Activated CD4-positive, alpha-beta T cell treated with anti-CD3 and anti-CD28 coated beads, Interleukin-2, Interleukin-4, amounts not matched to agents 100 ng/mL and 50 ng/mL, durations not matched to agents 16 hours and 8 hours (primary cell): ENCODE data around the gene ACTL10.
"Not testable (repeated sequence)": the region's sequence is repeated elsewhere in the genome, so short reads cannot be mapped to it uniquely, and the experiment has no call there.

Experiments
- DNase-seq: peaks from one replicate; pipeline ENCODE4 v3.0.0-alpha.2; 2020; ENCODE audit warnings: low spot score

ACTL10 gene

GRCh38 chr20:33697129-33697528 is 30.4 kb downstream of the ACTL10 start:
- no peak for DNase-seq

DNA sequence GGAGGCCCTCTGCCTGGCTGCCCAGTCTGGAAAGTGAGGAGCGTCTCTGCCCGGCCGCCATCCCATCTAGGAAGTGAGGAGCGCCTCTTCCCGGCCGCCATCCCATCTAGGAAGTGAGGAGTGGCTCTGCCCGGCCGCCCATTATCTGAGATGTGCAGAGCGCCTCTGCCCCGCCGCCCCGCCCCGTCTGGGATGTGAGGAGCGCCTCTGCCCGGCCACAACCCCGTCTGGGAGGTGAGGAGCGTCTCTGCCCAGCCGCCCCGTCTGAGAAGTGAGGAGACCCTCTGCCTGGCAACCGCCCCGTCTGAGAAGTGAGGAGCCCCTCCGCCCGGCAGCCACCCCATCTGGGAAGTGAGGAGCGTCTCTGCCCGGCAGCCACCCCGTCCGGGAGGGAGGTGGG is 32.2 kb downstream of the ACTL10 start:
- not testable (repeated sequence) for DNase-seq

- not testable (repeated sequence) for DNase-seq
These were observed 34.1 kb downstream of the ACTL10 start for GRCh38 chr20:33700696-33701441.

DNA sequence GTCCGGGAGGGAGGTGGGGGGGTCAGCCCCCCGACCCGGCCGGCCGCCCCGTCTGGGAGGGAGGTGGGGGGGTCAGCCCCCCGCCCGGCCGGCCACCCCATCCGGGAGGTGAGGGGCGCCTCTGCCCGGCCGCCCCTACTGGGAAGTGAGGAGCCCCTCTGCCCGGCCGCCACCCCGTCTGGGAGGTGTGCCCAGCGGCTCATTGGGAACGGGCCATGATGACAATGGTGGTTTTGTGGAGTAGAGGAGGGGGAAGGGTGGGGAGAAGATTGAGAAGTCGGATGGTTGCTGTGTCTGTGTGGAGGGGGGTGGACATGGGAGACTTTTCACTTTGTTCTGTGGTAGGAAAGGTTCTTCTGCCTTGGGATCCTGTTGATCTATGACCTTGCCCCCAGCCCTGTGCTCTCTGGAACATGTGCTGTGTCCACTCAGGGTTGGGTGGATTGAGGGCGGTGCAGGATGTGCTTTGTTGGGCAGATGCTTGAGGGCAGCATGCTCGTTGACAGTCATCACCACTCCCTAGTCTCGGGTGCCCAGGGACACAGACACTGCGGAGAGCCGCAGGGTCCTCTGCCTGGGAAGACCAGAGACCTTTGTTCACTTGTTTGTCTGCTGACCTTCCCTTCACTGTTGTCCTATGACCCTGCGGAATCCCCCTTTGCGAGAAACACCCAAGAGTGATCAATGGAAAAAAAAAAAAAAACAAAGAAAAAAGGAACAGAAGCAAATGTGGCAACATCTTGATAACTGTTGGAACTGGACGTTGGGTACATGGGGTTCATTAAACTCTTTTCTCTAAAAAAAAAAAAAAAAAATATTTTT is 35.1 kb downstream of the ACTL10 start:
- no peak for DNase-seq

DNA sequence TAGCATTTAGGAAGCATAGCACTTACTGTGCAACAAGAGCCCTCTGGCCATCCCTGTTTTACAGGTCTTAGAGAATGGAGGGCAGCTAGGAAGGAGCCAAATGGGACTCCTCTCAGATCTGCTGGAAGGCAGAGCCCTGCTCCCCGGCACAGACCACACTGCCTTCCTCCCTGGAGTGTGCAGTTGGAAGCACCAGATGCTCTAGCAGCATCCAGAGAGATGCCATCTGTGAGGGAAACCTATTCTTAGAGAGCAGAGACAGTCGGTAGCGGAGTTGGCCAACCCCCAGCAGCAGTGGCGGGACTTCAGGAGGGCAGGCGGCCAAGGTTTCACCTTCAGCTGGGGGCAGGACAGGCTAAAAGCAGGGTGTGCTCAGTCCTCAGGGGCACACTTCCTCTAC is 36.1 kb downstream of the ACTL10 start:
- no peak for DNase-seq

DNA sequence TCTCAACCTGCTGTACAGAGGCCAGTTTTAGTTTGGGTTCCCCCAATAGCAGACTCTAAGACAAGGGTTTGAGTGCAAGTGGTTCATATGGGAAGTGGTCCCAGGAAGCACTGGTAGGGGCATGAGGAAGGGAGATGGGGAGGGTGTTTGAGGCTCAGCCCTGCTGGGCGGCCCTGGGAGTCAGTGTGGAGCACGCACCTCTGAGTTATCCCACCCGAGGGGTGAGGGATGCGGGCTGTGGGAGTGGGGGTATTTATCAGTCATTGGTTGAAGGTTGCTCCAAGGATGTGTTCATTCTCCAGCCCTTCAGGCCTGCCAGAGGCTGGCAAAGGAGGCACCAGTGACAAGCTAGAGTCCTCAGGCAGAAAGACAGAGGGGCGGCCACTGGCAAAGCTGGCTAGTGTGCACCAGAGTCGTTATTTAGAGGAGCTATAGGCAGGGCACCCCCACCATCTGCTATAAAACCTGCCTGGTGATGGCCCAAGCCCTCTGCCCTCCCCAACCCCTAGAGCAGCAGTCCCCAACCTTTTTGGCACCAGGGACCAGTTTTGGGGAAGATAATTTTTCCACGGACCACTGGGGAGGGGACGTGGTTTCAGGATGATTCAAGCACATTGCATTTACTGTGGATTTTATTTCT is 36.9 kb downstream of the ACTL10 start:
- no peak for DNase-seq

DNA sequence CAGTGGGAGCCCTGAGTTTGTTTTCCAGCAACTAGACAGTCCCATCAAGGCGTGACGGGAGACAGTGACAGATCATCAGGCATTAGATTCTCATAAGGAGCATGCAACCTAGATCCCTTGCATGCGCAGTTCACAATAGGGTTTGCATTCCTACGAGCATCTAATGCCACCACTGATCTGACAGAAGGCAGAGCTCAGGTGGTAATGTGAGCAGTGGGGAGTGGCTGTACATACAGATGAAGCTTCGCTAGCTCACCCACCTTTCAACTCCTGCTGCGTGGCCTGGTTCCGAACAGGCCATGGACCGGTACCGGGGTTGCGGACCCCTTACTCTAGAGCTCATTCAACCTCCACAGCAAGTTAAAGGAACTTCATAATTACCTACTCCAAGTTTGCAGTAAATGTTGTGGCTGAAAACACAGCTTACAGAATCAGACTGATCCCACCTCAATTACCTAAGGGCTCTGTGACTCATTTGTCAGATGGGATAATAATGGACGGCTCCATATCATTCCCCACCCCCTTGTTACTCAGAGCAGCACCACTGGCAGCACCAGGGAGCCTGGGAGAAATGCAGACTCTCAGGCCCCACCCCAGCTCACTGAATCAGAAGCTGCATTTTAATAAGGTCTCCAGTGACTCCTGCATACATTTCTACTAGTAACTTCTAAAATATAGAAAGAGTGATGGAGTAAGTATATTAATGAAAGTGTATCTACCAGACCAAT is 37.6 kb downstream of the ACTL10 start:
- no peak for DNase-seq

DNA sequence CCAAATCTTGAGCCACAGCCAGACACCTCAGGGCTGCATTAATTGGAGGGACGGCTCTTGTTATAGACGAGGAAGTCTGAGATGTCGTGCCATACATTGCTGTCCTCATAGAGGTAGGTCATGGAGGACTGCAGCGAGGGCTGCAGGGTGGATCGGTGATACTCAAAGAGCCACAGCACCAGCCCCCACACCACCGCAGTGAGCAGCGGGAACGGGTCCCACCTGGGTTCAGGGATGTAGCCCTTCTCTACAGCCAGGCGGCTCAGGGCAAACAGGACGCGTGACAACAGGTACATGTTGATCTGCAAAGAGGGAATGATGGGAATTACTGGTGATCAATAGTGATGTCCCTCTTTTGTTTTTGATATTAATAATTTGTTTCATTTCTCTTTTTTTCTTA is 40.9 kb downstream of the ACTL10 start:
- no peak for DNase-seq

GRCh38 chr20:33709398-33709797 is 42.7 kb downstream of the ACTL10 start:
- no peak for DNase-seq

- DNase-seq, result no peak
These were observed 43.3 kb downstream of the ACTL10 start for GRCh38 chr20:33709905-33710541.

DNA sequence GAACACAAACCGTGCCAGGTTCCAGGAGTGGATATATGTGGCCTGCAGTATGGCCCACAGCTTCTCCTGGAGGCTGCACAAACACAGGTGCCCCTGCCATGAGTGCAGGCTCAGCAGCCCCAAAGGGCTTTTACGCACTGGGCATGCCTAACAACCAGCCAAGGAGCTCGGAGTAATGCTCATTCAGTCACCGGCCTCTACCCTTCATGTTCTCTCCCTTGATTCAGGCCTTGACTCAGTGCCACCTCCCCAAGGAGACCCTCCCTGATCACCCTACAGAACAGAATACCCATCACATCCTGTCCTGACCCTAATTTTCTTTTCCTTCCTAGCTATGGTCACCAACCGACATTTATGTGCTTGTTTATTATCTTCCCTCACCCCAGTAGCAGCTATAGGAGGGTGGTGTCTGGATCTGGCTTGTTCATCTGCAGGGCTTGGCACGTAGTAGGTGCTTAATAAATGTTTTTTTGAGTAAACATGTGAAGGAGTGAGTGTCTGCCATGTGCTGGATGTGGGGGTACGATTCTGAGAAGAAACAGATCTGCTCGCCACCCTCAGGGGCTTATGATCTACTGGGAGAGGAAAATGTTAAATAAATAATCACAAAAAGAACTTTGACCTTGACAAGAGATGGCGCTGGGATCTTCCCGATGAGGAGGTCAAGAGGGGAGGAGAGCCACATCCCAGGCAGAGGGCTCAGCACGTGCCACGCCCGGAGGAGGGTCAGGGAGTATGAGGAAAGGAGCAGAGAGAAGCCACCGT is 44.1 kb downstream of the ACTL10 start:
- no peak for DNase-seq

DNA sequence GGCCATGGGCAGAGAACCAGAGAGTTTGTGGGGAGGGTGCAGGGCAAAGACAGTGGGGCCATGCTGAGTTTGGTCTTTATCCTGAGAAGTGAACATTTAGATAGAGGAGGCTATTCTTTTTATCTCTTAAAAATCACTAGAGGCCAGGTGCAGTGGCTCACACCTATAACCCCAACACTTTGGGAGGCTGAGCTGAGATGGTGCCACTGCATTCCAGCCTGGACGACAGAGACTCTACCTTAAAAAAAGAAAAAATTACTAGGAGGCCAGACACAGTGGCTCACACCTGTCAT is 44.6 kb downstream of the ACTL10 start:
- DNase-seq, result no peak

- DNase-seq, result no peak
These were observed 47.2 kb downstream of the ACTL10 start for GRCh38 chr20:33713865-33714367.

DNA sequence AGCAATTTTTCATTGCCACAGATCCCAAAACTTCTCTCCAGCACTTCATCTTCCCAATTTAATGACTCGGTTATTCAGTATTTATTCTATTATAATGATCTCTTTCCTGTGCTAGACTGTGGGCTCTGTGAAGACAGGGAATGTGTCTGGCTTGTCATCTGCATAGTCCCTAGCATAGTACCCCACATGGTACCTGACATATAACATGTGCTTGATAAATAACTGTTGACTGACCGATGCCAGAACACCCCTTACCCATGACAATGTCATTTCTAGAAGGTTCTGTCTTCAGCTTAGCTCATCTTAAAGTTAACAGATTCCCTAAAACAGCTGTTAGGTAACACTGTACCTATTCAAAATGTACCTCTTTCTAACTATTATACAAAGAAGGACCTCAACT is 49.8 kb downstream of the ACTL10 start:
- no peak for DNase-seq
